GM23338 (cell line): ENCODE data around the gene SERPINA1. TPM values are rescaled to one million over a fixed set of nuclear protein-coding genes. Genes with fewer than 3 reads are reported as not detected.

Experiments
- ATAC-seq: fragments of 200-7000 bp; cut with Tn5 transposase; 3 replicates; pipeline ENCODE4 v1.9.1; 2020
- DNase-seq: peaks from one replicate; pipeline ENCODE4 v3.0.0-alpha.2; 2015; ENCODE audit warnings: low spot score
- H2AFZ ChIP-seq: fragments of 200-600 bp; sonication (generic); 2 replicates; pipeline ENCODE4 v1.8.0; 2016; ENCODE audit warnings: antibody characterized with exemption, mild to moderate bottlenecking, moderate library complexity
- H3F3A ChIP-seq: fragments of 200-600 bp; sonication (generic); replicated peaks from 2 replicates; pipeline ENCODE4 v1.8.0; 2017; ENCODE audit warnings: antibody characterized with exemption, mixed run types, low read depth
- H3K27ac ChIP-seq: fragments of 200-600 bp; sonication (generic); 2 replicates; pipeline ENCODE4 v1.6.1; 2016; ENCODE audit warnings: low read depth
- H3K27me3 ChIP-seq: fragments of 200-600 bp; sonication (generic); 2 replicates; pipeline ENCODE4 v1.8.0; 2016; ENCODE audit warnings: mild to moderate bottlenecking, mixed run types, moderate library complexity; ENCODE audit not compliant: insufficient read depth
- H3K36me3 ChIP-seq: fragments of 200-600 bp; sonication (generic); 2 replicates; pipeline ENCODE4 v1.8.0; 2016; ENCODE audit warnings: mild to moderate bottlenecking; ENCODE audit not compliant: insufficient read depth
- H3K4me1 ChIP-seq: fragments of 200-600 bp; sonication (generic); 2 replicates; pipeline ENCODE4 v1.8.0; 2016; ENCODE audit warnings: mild to moderate bottlenecking, moderate library complexity; ENCODE audit not compliant: insufficient read depth
- H3K4me2 ChIP-seq: fragments of 200-600 bp; sonication (generic); 2 replicates; pipeline ENCODE4 v1.7.1; 2017; ENCODE audit warnings: mixed run types
- H3K4me3 ChIP-seq: fragments of 200-600 bp; sonication (generic); 2 replicates; pipeline ENCODE4 v1.6.1; 2016; ENCODE audit warnings: mixed run types
- H3K79me2 ChIP-seq: fragments of 200-600 bp; sonication (generic); replicated peaks from 2 replicates; pipeline ENCODE4 v1.8.0; 2017; ENCODE audit warnings: mild to moderate bottlenecking; ENCODE audit not compliant: insufficient read depth
- H3K9me2 ChIP-seq: fragments of 200-600 bp; sonication (generic); 2 replicates; pipeline ENCODE4 v1.8.0; 2017; ENCODE audit not compliant: insufficient read depth
- H4K20me1 ChIP-seq: fragments of 200-600 bp; sonication (generic); replicated peaks from 2 replicates; pipeline ENCODE4 v1.8.0; 2017; ENCODE audit warnings: mild to moderate bottlenecking; ENCODE audit not compliant: insufficient read depth
- H3K27ac Mint-ChIP-seq: 2 replicates; pipeline ENCODE4 v1.8.0; 2020; ENCODE audit warnings: inconsistent platforms, mild to moderate bottlenecking, moderate library complexity, mixed read lengths
- H3K27me3 Mint-ChIP-seq: 3 replicates; pipeline ENCODE4 v1.8.0; 2022; ENCODE audit warnings: low read depth, mild to moderate bottlenecking, moderate library complexity, mixed read lengths, inconsistent platforms; ENCODE audit not compliant: insufficient read depth, poor library complexity
- H3K36me3 Mint-ChIP-seq: 3 replicates; pipeline ENCODE4 v1.8.0; 2021; ENCODE audit warnings: low read depth, mild to moderate bottlenecking, inconsistent platforms, moderate library complexity, mixed read lengths
- H3K4me1 Mint-ChIP-seq: 3 replicates; pipeline ENCODE4 v1.8.0; 2020; ENCODE audit warnings: mild to moderate bottlenecking, inconsistent platforms, mixed read lengths
- H3K4me3 Mint-ChIP-seq: 3 replicates; pipeline ENCODE4 v1.8.0; 2021; ENCODE audit warnings: moderate library complexity, mild to moderate bottlenecking, inconsistent platforms, mixed read lengths
- H3K9me3 Mint-ChIP-seq: 3 replicates; pipeline ENCODE4 v1.8.0; 2020; ENCODE audit warnings: moderate library complexity, mild to moderate bottlenecking, inconsistent platforms, mixed read lengths
- CREB1 ChIP-seq: fragments of 250-450 bp; sonication (Bioruptor Pico); IDR thresholded peaks from 2 replicates; pipeline ENCODE4 v1.5.0; 2020; ENCODE audit warnings: low read depth, mild to moderate bottlenecking, moderate library complexity
- CTCF ChIP-seq, 2 experiments: fragments of 200-600 bp in 1 of 2; sonication (generic) in 1 of 2; conservative IDR thresholded peaks; 2 replicates each; pipeline versions ENCODE4 v1.5.1 to v1.6.1; 2016 to 2017; ENCODE audit warnings: antibody characterized with exemption in 2 of 2, low read depth in 2 of 2, mild to moderate bottlenecking in 2 of 2, moderate library complexity in 1 of 2
- ETS1 ChIP-seq: IDR thresholded peaks from 2 replicates; pipeline ENCODE4 v1.6.1; 2016; ENCODE audit warnings: antibody characterized with exemption
- EZH2 ChIP-seq: fragments of 200-600 bp; sonication (generic); IDR thresholded peaks from one replicate; pipeline ENCODE4 v1.8.0; 2017; ENCODE audit warnings: antibody characterized with exemption, mild to moderate bottlenecking, low read depth; ENCODE audit not compliant: unreplicated experiment
- EZH2phosphoT487 ChIP-seq: fragments of 200-600 bp; sonication (generic); IDR thresholded peaks from one replicate; pipeline ENCODE4 v1.8.1; 2018; ENCODE audit warnings: antibody characterized with exemption; ENCODE audit not compliant: unreplicated experiment
- JUNB ChIP-seq: IDR thresholded peaks from one replicate; pipeline ENCODE4 v1.6.1; 2016; ENCODE audit warnings: antibody characterized with exemption; ENCODE audit not compliant: unreplicated experiment
- NANOG ChIP-seq: IDR thresholded peaks from 2 replicates; pipeline ENCODE4 v1.6.1; 2016; ENCODE audit warnings: antibody characterized with exemption, borderline replicate concordance
- POLR2AphosphoS5 ChIP-seq: IDR thresholded peaks from 2 replicates; pipeline ENCODE4 v1.6.1; 2016; ENCODE audit warnings: antibody characterized with exemption, low read depth
- REST ChIP-seq: IDR thresholded peaks from one replicate; pipeline ENCODE4 v1.6.1; 2018; ENCODE audit warnings: antibody characterized with exemption; ENCODE audit not compliant: unreplicated experiment
- STAT1 ChIP-seq: IDR thresholded peaks from one replicate; pipeline ENCODE4 v1.6.1; 2016; ENCODE audit warnings: antibody characterized with exemption; ENCODE audit not compliant: unreplicated experiment
- ZNF114 ChIP-seq: fragments of 250-450 bp; sonication (Bioruptor Pico); IDR thresholded peaks from 2 replicates; pipeline ENCODE4 v1.5.0; 2020; ENCODE audit warnings: mild to moderate bottlenecking, moderate library complexity
- ZNF331 ChIP-seq: fragments of 250-450 bp; sonication (Bioruptor Pico); IDR thresholded peaks from 2 replicates; pipeline ENCODE4 v1.5.0; 2020; ENCODE audit warnings: low read depth, mild to moderate bottlenecking, moderate library complexity
- polyA plus RNA-seq: library from polyadenylated mRNA; unstranded; fragments of >200 nt; fragmentation: Nextera tagmentation; extraction: Ambion mirVana; gene quantifications from 2 replicates; pipeline ENCODE4 v1.2.1, GENCODE V29; 2016
- total RNA-seq: library from RNA; depleted of rRNA; stranded (reverse); fragments of >200 nt; shearing (Covaris generic); gene quantifications from 2 replicates; pipeline ENCODE4 v1.2.3, GENCODE V29; 2014
- TF ChIP-seq, protein P1 (sequence below): fragments of 250-450 bp; sonication (Bioruptor Pico); IDR thresholded peaks from 2 replicates; pipeline ENCODE4 v1.5.0; 2020; ENCODE audit warnings: mild to moderate bottlenecking, moderate library complexity

SERPINA1 gene
- total and polyA plus RNA-seq, 2 experiments from 2014 or later: not detected

- H3K27ac Mint-ChIP-seq: no peak overlapping the region
- Histone ChIP-seq H3K4me3 (no peak overlapping the region), H3K36me3 (no peaks in the 10 kb centered on the region), H3K4me2 (no peak overlapping the region), H3K27ac (no peak overlapping the region), H3K9me2 (no peaks in the 10 kb centered on the region), H3K79me2 (no peaks in the 10 kb centered on the region), H3K4me1 (no peaks in the 10 kb centered on the region), H4K20me1 (no peaks in the 10 kb centered on the region), H2AFZ (no peak overlapping the region), H3K27me3 (no peaks in the 10 kb centered on the region), H3F3A (no peaks in the 10 kb centered on the region)
- H3K4me1 Mint-ChIP-seq: peaks cover 6% of the 10 kb centered on the region; the same call in 2 of the 3 replicates
- DNase-seq: no peak
- no peaks in the 10 kb centered on the region for H3K36me3 Mint-ChIP-seq
- peaks cover 11% of the 10 kb centered on the region; the same call in 2 of the 3 replicates for H3K9me3 Mint-ChIP-seq
- TF ChIP-seq ZNF331 (CRISPR knock-in tag) (no peak), STAT1 (no peak), EZH2 (no peak), CTCF (conservative IDR thresholded peaks at IDR 0.05; ENCODE audit: low read depth in 2 of 2) (no peak), POLR2AphosphoS5 (no peak), EZH2phosphoT487 (no peak), ZNF114 (no peak), CREB1 (CRISPR knock-in tag) (no peak), NANOG (no peak), JUNB (no peak), REST (no peak), ETS1 (no peak)
- TF ChIP-seq, protein P1, sequence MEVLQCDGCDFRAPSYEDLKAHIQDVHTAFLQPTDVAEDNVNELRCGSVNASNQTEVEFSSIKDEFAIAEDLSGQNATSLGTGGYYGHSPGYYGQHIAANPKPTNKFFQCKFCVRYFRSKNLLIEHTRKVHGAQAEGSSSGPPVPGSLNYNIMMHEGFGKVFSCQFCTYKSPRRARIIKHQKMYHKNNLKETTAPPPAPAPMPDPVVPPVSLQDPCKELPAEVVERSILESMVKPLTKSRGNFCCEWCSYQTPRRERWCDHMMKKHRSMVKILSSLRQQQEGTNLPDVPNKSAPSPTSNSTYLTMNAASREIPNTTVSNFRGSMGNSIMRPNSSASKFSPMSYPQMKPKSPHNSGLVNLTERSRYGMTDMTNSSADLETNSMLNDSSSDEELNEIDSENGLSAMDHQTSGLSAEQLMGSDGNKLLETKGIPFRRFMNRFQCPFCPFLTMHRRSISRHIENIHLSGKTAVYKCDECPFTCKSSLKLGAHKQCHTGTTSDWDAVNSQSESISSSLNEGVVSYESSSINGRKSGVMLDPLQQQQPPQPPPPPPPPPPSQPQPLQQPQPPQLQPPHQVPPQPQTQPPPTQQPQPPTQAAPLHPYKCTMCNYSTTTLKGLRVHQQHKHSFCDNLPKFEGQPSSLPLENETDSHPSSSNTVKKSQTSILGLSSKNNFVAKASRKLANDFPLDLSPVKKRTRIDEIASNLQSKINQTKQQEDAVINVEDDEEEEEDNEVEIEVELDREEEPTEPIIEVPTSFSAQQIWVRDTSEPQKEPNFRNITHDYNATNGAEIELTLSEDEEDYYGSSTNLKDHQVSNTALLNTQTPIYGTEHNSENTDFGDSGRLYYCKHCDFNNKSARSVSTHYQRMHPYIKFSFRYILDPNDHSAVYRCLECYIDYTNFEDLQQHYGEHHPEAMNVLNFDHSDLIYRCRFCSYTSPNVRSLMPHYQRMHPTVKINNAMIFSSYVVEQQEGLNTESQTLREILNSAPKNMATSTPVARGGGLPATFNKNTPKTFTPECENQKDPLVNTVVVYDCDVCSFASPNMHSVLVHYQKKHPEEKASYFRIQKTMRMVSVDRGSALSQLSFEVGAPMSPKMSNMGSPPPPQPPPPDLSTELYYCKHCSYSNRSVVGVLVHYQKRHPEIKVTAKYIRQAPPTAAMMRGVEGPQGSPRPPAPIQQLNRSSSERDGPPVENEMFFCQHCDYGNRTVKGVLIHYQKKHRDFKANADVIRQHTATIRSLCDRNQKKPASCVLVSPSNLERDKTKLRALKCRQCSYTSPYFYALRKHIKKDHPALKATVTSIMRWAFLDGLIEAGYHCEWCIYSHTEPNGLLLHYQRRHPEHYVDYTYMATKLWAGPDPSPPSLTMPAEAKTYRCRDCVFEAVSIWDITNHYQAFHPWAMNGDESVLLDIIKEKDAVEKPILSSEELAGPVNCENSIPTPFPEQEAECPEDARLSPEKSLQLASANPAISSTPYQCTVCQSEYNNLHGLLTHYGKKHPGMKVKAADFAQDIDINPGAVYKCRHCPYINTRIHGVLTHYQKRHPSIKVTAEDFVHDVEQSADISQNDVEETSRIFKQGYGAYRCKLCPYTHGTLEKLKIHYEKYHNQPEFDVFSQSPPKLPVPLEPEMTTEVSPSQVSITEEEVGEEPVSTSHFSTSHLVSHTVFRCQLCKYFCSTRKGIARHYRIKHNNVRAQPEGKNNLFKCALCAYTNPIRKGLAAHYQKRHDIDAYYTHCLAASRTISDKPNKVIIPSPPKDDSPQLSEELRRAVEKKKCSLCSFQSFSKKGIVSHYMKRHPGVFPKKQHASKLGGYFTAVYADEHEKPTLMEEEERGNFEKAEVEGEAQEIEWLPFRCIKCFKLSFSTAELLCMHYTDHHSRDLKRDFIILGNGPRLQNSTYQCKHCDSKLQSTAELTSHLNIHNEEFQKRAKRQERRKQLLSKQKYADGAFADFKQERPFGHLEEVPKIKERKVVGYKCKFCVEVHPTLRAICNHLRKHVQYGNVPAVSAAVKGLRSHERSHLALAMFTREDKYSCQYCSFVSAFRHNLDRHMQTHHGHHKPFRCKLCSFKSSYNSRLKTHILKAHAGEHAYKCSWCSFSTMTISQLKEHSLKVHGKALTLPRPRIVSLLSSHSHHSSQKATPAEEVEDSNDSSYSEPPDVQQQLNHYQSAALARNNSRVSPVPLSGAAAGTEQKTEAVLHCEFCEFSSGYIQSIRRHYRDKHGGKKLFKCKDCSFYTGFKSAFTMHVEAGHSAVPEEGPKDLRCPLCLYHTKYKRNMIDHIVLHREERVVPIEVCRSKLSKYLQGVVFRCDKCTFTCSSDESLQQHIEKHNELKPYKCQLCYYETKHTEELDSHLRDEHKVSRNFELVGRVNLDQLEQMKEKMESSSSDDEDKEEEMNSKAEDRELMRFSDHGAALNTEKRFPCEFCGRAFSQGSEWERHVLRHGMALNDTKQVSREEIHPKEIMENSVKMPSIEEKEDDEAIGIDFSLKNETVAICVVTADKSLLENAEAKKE (CRISPR knock-in tag): no peak
- no peak overlapping the region for H3K4me3 Mint-ChIP-seq
- peaks cover 4% of the 10 kb centered on the region for H3K27me3 Mint-ChIP-seq
- ATAC-seq: no peak
Observed at GRCh38 chr14:94427016-94427613, 38.7 kb upstream of the SERPINA1 start.
